ENCODE measurements around the gene PSMD1. TPM values are rescaled to one million over a fixed set of nuclear protein-coding genes. Genes with fewer than 3 reads are reported as not detected.

Gene PSMD1
- polyA plus RNA-seq (2013), result 148 and 153 TPM in 2 replicates

GRCh38 chr2:231056453-231057416 is at the start of gene PSMD1:
PSMD1 (plus strand) TSS chr2:231056867; CDS start chr2:231057026, 159 bp downstream.
- Histone ChIP-seq H2BK120ac (ENCODE audit: insufficient read depth, low read length, poor library complexity) (peak within 1 kb of the TSS; percentile 98), H3K36me3 (ENCODE audit: control insufficient read depth in 1 of 2, insufficient read depth in 2 of 2, low read length in 2 of 2) (peaks cover 3 to 4% of the 10 kb centered on the region in 2 experiments), H4K8ac (ENCODE audit: low read depth, low read length) (peak within 1 kb of the TSS; percentile 96), H4K91ac (ENCODE audit: low read depth, low read length) (peak within 1 kb of the TSS; percentile 96), H3K4me1 (ENCODE audit: control insufficient read depth in 1 of 2, insufficient read depth in 2 of 2, low read length in 2 of 2) (peaks cover 4 to 5% of the 10 kb centered on the region in 2 experiments), H2BK12ac (ENCODE audit: low read length) (no peak within 1 kb of the TSS), H3K14ac (ENCODE audit: low read length) (peak within 1 kb of the TSS; percentile 96), H3K27ac (ENCODE audit: low read depth, low read length) (peak within 1 kb of the TSS; percentile 85), H3K9ac (ENCODE audit: low read length) (peak within 1 kb of the TSS; percentile 100), H3K9me3 (ENCODE audit: insufficient read depth, low read depth, low read length) (no peaks in the 10 kb centered on the region), H3K79me1 (ENCODE audit: low read length) (peaks cover 12% of the 10 kb centered on the region), H3K79me2 (ENCODE audit: control insufficient read depth, insufficient read depth, low read length, poor library complexity) (peaks cover 12% of the 10 kb centered on the region), H2BK5ac (ENCODE audit: low read depth, low read length, poor library complexity) (peak within 1 kb of the TSS; percentile 99), H2AK5ac (ENCODE audit: low read length) (peak within 1 kb of the TSS; percentile 80), H4K12ac (ENCODE audit: low read depth, low read length) (peak within 1 kb of the TSS; percentile 67), H3K18ac (ENCODE audit: low read length) (peak within 1 kb of the TSS; percentile 79), H3K23ac (ENCODE audit: low read length) (no peak within 1 kb of the TSS), H2AFZ (ENCODE audit: insufficient read depth, low read length, poor library complexity) (peak within 1 kb of the TSS; percentile 82), H3K4me3 (ENCODE audit: low read depth, low read length) (peak within 1 kb of the TSS; percentile 99), H3K27me3 (ENCODE audit: insufficient read depth, low read length) (no peaks in the 10 kb centered on the region), H3K4me2 (ENCODE audit: low read length) (peak within 1 kb of the TSS; percentile 96), H3K4ac (ENCODE audit: low read depth, low read length) (peak within 1 kb of the TSS; percentile 89)
- WGBS (ENCODE audit: extremely low coverage, insufficient coverage, insufficient read length), result no CpG with 5 or more reads among the region's 73 CpGs
- DNase-seq, result peak; percentile 89 to 96

- no peak overlapping the region for H3K4ac ChIP-seq (ENCODE audit: low read depth, low read length)
- peaks cover 13 to 31% of the 10 kb centered on the region in 2 experiments for H3K4me1 ChIP-seq (ENCODE audit: control insufficient read depth in 1 of 2, insufficient read depth in 2 of 2, low read length in 2 of 2)
- no peak overlapping the region for H3K14ac ChIP-seq (ENCODE audit: low read length)
- no peak overlapping the region for H3K23ac ChIP-seq (ENCODE audit: low read length)
- H3K27ac ChIP-seq (ENCODE audit: low read depth, low read length), result no peak overlapping the region
- no peak overlapping the region for H3K18ac ChIP-seq (ENCODE audit: low read length)
- H2BK120ac ChIP-seq (ENCODE audit: insufficient read depth, low read length, poor library complexity), result peak overlapping the region; percentile 1
- H3K79me1 ChIP-seq (ENCODE audit: low read length), result peaks cover 20% of the 10 kb centered on the region
- H3K79me2 ChIP-seq (ENCODE audit: control insufficient read depth, insufficient read depth, low read length, poor library complexity), result peaks cover 3% of the 10 kb centered on the region
- no peaks in the 10 kb centered on the region for H3K27me3 ChIP-seq (ENCODE audit: insufficient read depth, low read length)
- no peak overlapping the region for H3K9ac ChIP-seq (ENCODE audit: low read length)
- H2AK5ac ChIP-seq (ENCODE audit: low read length), result no peak overlapping the region
- DNase-seq, result peak; percentile 56 to 74
- no peak overlapping the region for H4K12ac ChIP-seq (ENCODE audit: low read depth, low read length)
- WGBS (ENCODE audit: extremely low coverage, insufficient coverage, insufficient read length), result no CpG with 5 or more reads among the region's 10 CpGs
- peaks cover 12% of the 10 kb centered on the region for H3K9me3 ChIP-seq (ENCODE audit: insufficient read depth, low read depth, low read length)
- peak overlapping the region; percentile 21 for H4K91ac ChIP-seq (ENCODE audit: low read depth, low read length)
- no peak overlapping the region for H2AFZ ChIP-seq (ENCODE audit: insufficient read depth, low read length, poor library complexity)
- H2BK12ac ChIP-seq (ENCODE audit: low read length), result no peak overlapping the region
- H3K4me3 ChIP-seq (ENCODE audit: low read depth, low read length), result no peak overlapping the region
- no peak overlapping the region for H3K4me2 ChIP-seq (ENCODE audit: low read length)
- H4K8ac ChIP-seq (ENCODE audit: low read depth, low read length), result no peak overlapping the region
- H2BK5ac ChIP-seq (ENCODE audit: low read depth, low read length, poor library complexity), result no peak overlapping the region
- no peaks in the 10 kb centered on the region for H3K36me3 ChIP-seq (ENCODE audit: control insufficient read depth in 1 of 2, insufficient read depth in 2 of 2, low read length in 2 of 2)
Observed at GRCh38 chr2:231007286-231008098, 49.2 kb upstream of the PSMD1 start.

- WGBS (ENCODE audit: extremely low coverage, insufficient coverage, insufficient read length), result no CpG with 5 or more reads among the region's 6 CpGs
- Histone ChIP-seq H2BK5ac (ENCODE audit: low read depth, low read length, poor library complexity) (peak overlapping the region; percentile 5), H2BK120ac (ENCODE audit: insufficient read depth, low read length, poor library complexity) (peak overlapping the region; percentile 34), H3K9ac (ENCODE audit: low read length) (no peak overlapping the region), H3K18ac (ENCODE audit: low read length) (no peak overlapping the region), H3K27me3 (ENCODE audit: insufficient read depth, low read length) (no peaks in the 10 kb centered on the region), H4K12ac (ENCODE audit: low read depth, low read length) (no peak overlapping the region), H3K79me2 (ENCODE audit: control insufficient read depth, insufficient read depth, low read length, poor library complexity) (peaks cover 3% of the 10 kb centered on the region), H4K8ac (ENCODE audit: low read depth, low read length) (no peak overlapping the region), H4K91ac (ENCODE audit: low read depth, low read length) (peak overlapping the region; percentile 56), H3K9me3 (ENCODE audit: insufficient read depth, low read depth, low read length) (peaks cover 11% of the 10 kb centered on the region), H3K23ac (ENCODE audit: low read length) (no peak overlapping the region), H2AFZ (ENCODE audit: insufficient read depth, low read length, poor library complexity) (no peak overlapping the region), H3K4me3 (ENCODE audit: low read depth, low read length) (no peak overlapping the region), H3K4me1 (ENCODE audit: control insufficient read depth in 1 of 2, insufficient read depth in 2 of 2, low read length in 2 of 2) (peaks cover 13 to 31% of the 10 kb centered on the region in 2 experiments), H3K4ac (ENCODE audit: low read depth, low read length) (no peak overlapping the region), H3K4me2 (ENCODE audit: low read length) (no peak overlapping the region), H3K27ac (ENCODE audit: low read depth, low read length) (peak overlapping the region; percentile 13), H2BK12ac (ENCODE audit: low read length) (no peak overlapping the region), H2AK5ac (ENCODE audit: low read length) (no peak overlapping the region), H3K36me3 (ENCODE audit: control insufficient read depth in 1 of 2, insufficient read depth in 2 of 2, low read length in 2 of 2) (no peaks in the 10 kb centered on the region), H3K14ac (ENCODE audit: low read length) (no peak overlapping the region), H3K79me1 (ENCODE audit: low read length) (peaks cover 20% of the 10 kb centered on the region)
- peak; percentile 86 to 94 for DNase-seq
Observed at GRCh38 chr2:231008131-231008530, 48.5 kb upstream of the PSMD1 start.

GRCh38 chr2:231009236-231009919 is 47.3 kb upstream of the PSMD1 start:
- H2BK5ac ChIP-seq (ENCODE audit: low read depth, low read length, poor library complexity), result peak overlapping the region; percentile 11
- no peaks in the 10 kb centered on the region for H3K36me3 ChIP-seq (ENCODE audit: control insufficient read depth in 1 of 2, insufficient read depth in 2 of 2, low read length in 2 of 2)
- H3K4ac ChIP-seq (ENCODE audit: low read depth, low read length), result no peak overlapping the region
- peaks cover 8% of the 10 kb centered on the region for H3K9me3 ChIP-seq (ENCODE audit: insufficient read depth, low read depth, low read length)
- no peak overlapping the region for H3K23ac ChIP-seq (ENCODE audit: low read length)
- no peak overlapping the region for H3K9ac ChIP-seq (ENCODE audit: low read length)
- H3K4me2 ChIP-seq (ENCODE audit: low read length), result no peak overlapping the region
- H2BK12ac ChIP-seq (ENCODE audit: low read length), result peak overlapping the region; percentile 20
- H3K18ac ChIP-seq (ENCODE audit: low read length), result no peak overlapping the region
- H3K79me1 ChIP-seq (ENCODE audit: low read length), result peaks cover 21% of the 10 kb centered on the region
- H4K8ac ChIP-seq (ENCODE audit: low read depth, low read length), result no peak overlapping the region
- DNase-seq, result peak; percentile 29 to 39
- peak overlapping the region; percentile 47 for H3K14ac ChIP-seq (ENCODE audit: low read length)
- peaks cover 3% of the 10 kb centered on the region for H3K79me2 ChIP-seq (ENCODE audit: control insufficient read depth, insufficient read depth, low read length, poor library complexity)
- no peak overlapping the region for H2AK5ac ChIP-seq (ENCODE audit: low read length)
- WGBS (ENCODE audit: extremely low coverage, insufficient coverage, insufficient read length), result no CpG with 5 or more reads among the region's 14 CpGs
- peak overlapping the region; percentile 89 for H3K27ac ChIP-seq (ENCODE audit: low read depth, low read length)
- peak overlapping the region; percentile 56 for H4K91ac ChIP-seq (ENCODE audit: low read depth, low read length)
- H3K4me3 ChIP-seq (ENCODE audit: low read depth, low read length), result no peak overlapping the region
- H3K4me1 ChIP-seq (ENCODE audit: control insufficient read depth in 1 of 2, insufficient read depth in 2 of 2, low read length in 2 of 2), result peaks cover 13 to 32% of the 10 kb centered on the region in 2 experiments
- no peak overlapping the region for H2AFZ ChIP-seq (ENCODE audit: insufficient read depth, low read length, poor library complexity)
- H4K12ac ChIP-seq (ENCODE audit: low read depth, low read length), result no peak overlapping the region
- H3K27me3 ChIP-seq (ENCODE audit: insufficient read depth, low read length), result no peaks in the 10 kb centered on the region
- H2BK120ac ChIP-seq (ENCODE audit: insufficient read depth, low read length, poor library complexity), result peak overlapping the region; percentile 4

Data from trophoblast cell (in vitro differentiated cells and primary cell).